NB4 (cell line): ENCODE measurements around the gene ZNF407.
A peak's percentile ranks its signal among the peaks of the same experiment; 100 is the strongest.

ENCODE experiments used
- DNase-seq: peaks from one replicate; pipeline ENCODE4 v3.0.0; 2010; ENCODE audit warnings: low read depth
- H3K4me3 ChIP-seq: one replicate; pipeline ENCODE4 v1.5.1; 2011; ENCODE audit warnings: mild to moderate bottlenecking, low read depth, low read length, moderate library complexity
- MAX ChIP-seq: IDR thresholded peaks from 2 replicates; pipeline ENCODE4 v1.6.1; 2011; ENCODE audit warnings: low read depth, low read length
- MYC ChIP-seq: IDR thresholded peaks from 2 replicates; pipeline ENCODE4 v1.6.1; 2011; ENCODE audit warnings: low read depth, low read length
- POLR2A ChIP-seq: IDR thresholded peaks from 2 replicates; pipeline ENCODE4 v1.6.1; 2011; ENCODE audit warnings: mild to moderate bottlenecking; ENCODE audit not compliant: insufficient read length; ENCODE audit errors: extremely low read depth
- TF ChIP-seq, protein P1 (sequence below): IDR thresholded peaks from one replicate; pipeline ENCODE4 v1.5.1; 2012; ENCODE audit warnings: low read depth, low read length

The ZNF407 gene

GRCh38 chr18:75111760-75112159, 514.1 kb downstream of the ZNF407 start:
- H3K4me3 ChIP-seq, result no peak overlapping the region
- DNase-seq, result no peak
- TF ChIP-seq MAX, result no peak
- TF ChIP-seq, protein P1, sequence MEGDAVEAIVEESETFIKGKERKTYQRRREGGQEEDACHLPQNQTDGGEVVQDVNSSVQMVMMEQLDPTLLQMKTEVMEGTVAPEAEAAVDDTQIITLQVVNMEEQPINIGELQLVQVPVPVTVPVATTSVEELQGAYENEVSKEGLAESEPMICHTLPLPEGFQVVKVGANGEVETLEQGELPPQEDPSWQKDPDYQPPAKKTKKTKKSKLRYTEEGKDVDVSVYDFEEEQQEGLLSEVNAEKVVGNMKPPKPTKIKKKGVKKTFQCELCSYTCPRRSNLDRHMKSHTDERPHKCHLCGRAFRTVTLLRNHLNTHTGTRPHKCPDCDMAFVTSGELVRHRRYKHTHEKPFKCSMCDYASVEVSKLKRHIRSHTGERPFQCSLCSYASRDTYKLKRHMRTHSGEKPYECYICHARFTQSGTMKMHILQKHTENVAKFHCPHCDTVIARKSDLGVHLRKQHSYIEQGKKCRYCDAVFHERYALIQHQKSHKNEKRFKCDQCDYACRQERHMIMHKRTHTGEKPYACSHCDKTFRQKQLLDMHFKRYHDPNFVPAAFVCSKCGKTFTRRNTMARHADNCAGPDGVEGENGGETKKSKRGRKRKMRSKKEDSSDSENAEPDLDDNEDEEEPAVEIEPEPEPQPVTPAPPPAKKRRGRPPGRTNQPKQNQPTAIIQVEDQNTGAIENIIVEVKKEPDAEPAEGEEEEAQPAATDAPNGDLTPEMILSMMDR, result no peak
- no peak for TF ChIP-seq MYC
- TF ChIP-seq POLR2A, result no peak

- TF ChIP-seq MAX, result no peak
- TF ChIP-seq, protein P1, result no peak
- TF ChIP-seq MYC, result no peak
- TF ChIP-seq POLR2A, result no peak
- H3K4me3 ChIP-seq, result no peak overlapping the region
- no peak for DNase-seq
Measured at GRCh38 chr18:75112186-75113096, 514.8 kb downstream of the ZNF407 start.

- no peak overlapping the region for H3K4me3 ChIP-seq
- TF ChIP-seq MYC (no peak), MAX (no peak), POLR2A (no peak)
- TF ChIP-seq, protein P1, result no peak
- no peak for DNase-seq
Measured at GRCh38 chr18:75113455-75113854, 515.8 kb downstream of the ZNF407 start.

- peak; percentile 15 for DNase-seq
- no peak overlapping the region for H3K4me3 ChIP-seq
- TF ChIP-seq, protein P1, result no peak
- TF ChIP-seq MYC, result no peak
- no peak for TF ChIP-seq MAX
- TF ChIP-seq POLR2A, result no peak
Measured at GRCh38 chr18:75114231-75114764, 516.6 kb downstream of the ZNF407 start.
